Measurements from ENCODE around the gene CD300LF. TPM values are rescaled to one million over a fixed set of nuclear protein-coding genes. Genes with fewer than 3 reads are reported as not detected.

Gene CD300LF
- total RNA-seq, 2 donors from 2014 or later, result 1.0 to 1.1 TPM

GRCh38 chr17:74687886-74688285, 24.8 kb downstream of the CD300LF start:
- Histone ChIP-seq H3K9ac (ENCODE audit: low read depth in 2 of 2, low read length in 2 of 2) (no peak overlapping the region), H3K36me3 (no peaks in the 10 kb centered on the region), H3K4me1 (no peaks in the 10 kb centered on the region), H3K27me3 (no peaks in the 10 kb centered on the region), H3K4me3 (no peak overlapping the region), H3K27ac (no peak overlapping the region), H3K9me3 (no peaks in the 10 kb centered on the region)
- intact Hi-C loops (cut with DNase I), result no loop called here
- no peak for DNase-seq
- no peak for TF ChIP-seq CTCF (IDR thresholded peaks at IDR 0.05)

- Histone ChIP-seq H3K9ac (ENCODE audit: low read depth in 2 of 2, low read length in 2 of 2) (no peak overlapping the region), H3K36me3 (no peaks in the 10 kb centered on the region), H3K27ac (no peak overlapping the region), H3K9me3 (no peaks in the 10 kb centered on the region), H3K4me1 (no peaks in the 10 kb centered on the region), H3K27me3 (no peaks in the 10 kb centered on the region), H3K4me3 (no peak overlapping the region)
- intact Hi-C loops (cut with DNase I), result no loop called here
- no peak for DNase-seq
- TF ChIP-seq CTCF (IDR thresholded peaks at IDR 0.05), result no peak
Measured at GRCh38 chr17:74686761-74687160, 26.0 kb downstream of the CD300LF start.

GRCh38 chr17:74682471-74683190, 30.1 kb downstream of the CD300LF start:
- Histone ChIP-seq H3K4me1 (no peaks in the 10 kb centered on the region), H3K4me3 (no peak overlapping the region), H3K9me3 (no peaks in the 10 kb centered on the region), H3K9ac (ENCODE audit: low read depth in 2 of 2, low read length in 2 of 2) (no peak overlapping the region), H3K27me3 (no peaks in the 10 kb centered on the region), H3K36me3 (no peaks in the 10 kb centered on the region), H3K27ac (no peak overlapping the region)
- TF ChIP-seq CTCF (IDR thresholded peaks at IDR 0.05), result no peak
- DNase-seq, result no peak
- intact Hi-C loops (cut with DNase I), result no loop called here

GRCh38 chr17:74682028-74682427, 30.7 kb downstream of the CD300LF start:
- no peak for DNase-seq
- intact Hi-C loops (cut with DNase I), result no loop called here

DNA sequence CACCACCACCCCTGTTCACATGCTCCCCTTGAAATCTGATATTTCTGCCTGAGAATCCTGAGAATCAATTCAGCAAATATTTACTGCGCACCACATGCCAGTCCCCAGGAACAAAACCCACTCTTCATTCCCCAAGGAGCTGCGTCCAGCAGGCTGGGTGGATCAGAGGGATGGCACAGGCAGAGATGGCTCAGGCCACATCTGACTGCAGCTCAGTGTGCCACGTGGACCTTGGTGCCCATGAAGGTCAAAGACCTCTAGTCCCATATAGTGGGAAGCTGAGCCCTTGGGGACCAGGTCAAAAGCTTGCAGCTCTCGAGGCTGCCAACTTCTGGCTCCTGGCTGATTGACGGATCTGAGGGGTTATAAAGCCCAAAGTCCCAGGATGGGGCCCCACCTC, 31.8 kb downstream of the CD300LF start:
- no peaks in the 10 kb centered on the region for H3K9me3 ChIP-seq
- H3K27ac ChIP-seq, result no peak overlapping the region
- H3K36me3 ChIP-seq, result no peaks in the 10 kb centered on the region
- H3K4me1 ChIP-seq, result no peaks in the 10 kb centered on the region
- H3K4me3 ChIP-seq, result no peak overlapping the region
- DNase-seq, result no peak
- no peak overlapping the region for H3K9ac ChIP-seq (ENCODE audit: low read depth in 2 of 2, low read length in 2 of 2)
- TF ChIP-seq CTCF (IDR thresholded peaks at IDR 0.05), result no peak
- intact Hi-C loops (cut with DNase I), result no loop called here
- H3K27me3 ChIP-seq, result no peaks in the 10 kb centered on the region

More at GRCh38 chr17:74682028-74682427, 30.7 kb downstream of the CD300LF start:
- H3K4me3 ChIP-seq, result no peak overlapping the region
- H3K27me3 ChIP-seq, result no peaks in the 10 kb centered on the region
- no peaks in the 10 kb centered on the region for H3K9me3 ChIP-seq
- H3K4me1 ChIP-seq, result no peaks in the 10 kb centered on the region
- no peaks in the 10 kb centered on the region for H3K36me3 ChIP-seq
- TF ChIP-seq CTCF (IDR thresholded peaks at IDR 0.05), result no peak
- H3K9ac ChIP-seq (ENCODE audit: low read depth in 2 of 2, low read length in 2 of 2), result no peak overlapping the region
- H3K27ac ChIP-seq, result no peak overlapping the region
